ENCODE data around the gene DAGLB.
"Not testable (repeated sequence)": the region's sequence is repeated elsewhere in the genome, so short reads cannot be mapped to it uniquely, and the experiment has no call there.

- TF ChIP-seq POLR2AphosphoS5 (IDR thresholded peaks at IDR 0.05; ENCODE audit: borderline replicate concordance, low read depth, low read length); EZH2 (IDR thresholded peaks at IDR 0.05): not testable (repeated sequence)
These were observed 15.9 kb upstream of the DAGLB start for GRCh38 chr7:6463609-6464008.

Data from SK-N-MC (cell line).